Measurements from ENCODE around the gene PDZD4. TPM values are rescaled to one million over a fixed set of nuclear protein-coding genes. Genes with fewer than 3 reads are reported as not detected.
A peak's percentile ranks its signal among the peaks of the same experiment; 100 is the strongest.

PDZD4 gene
- polyA plus RNA-seq, 3 donors, result 0.11 TPM; not detected in 2

GRCh38 chrX:153832728-153833127 lies 2.4 kb upstream of the PDZD4 start:
- DNase-seq, result no peak
- whole genome bisulfite sequencing (ENCODE audit: insufficient coverage), result 94% methylated on average over 7 of the region's 10 CpGs
- Histone ChIP-seq H3K9ac (ENCODE audit: insufficient read depth, low read length, poor library complexity, severe bottlenecking) (no peak overlapping the region), H3K4me3 (replicated peaks in 1 of 3; ENCODE audit: low read depth in 2 of 3, low read length in 3 of 3) (no peak overlapping the region), H3K79me2 (ENCODE audit: insufficient read depth, low read length) (no peaks in the 10 kb centered on the region), H3K36me3 (replicated peaks in 1 of 2; ENCODE audit: control insufficient read depth in 1 of 2, insufficient read depth in 2 of 2, low read length in 2 of 2) (no peaks in the 10 kb centered on the region), H2AFZ (ENCODE audit: insufficient read depth, low read depth, low read length, poor library complexity, severe bottlenecking) (no peak overlapping the region), H3K4me2 (replicated peaks; ENCODE audit: extremely low read depth, low read length, poor library complexity, severe bottlenecking) (no peak overlapping the region), H3K27me3 (ENCODE audit: control insufficient read depth in 2 of 2, insufficient read depth in 2 of 2, low read length in 2 of 2) (peaks cover 30 to 50% of the 10 kb centered on the region in 2 donors), H3K27ac (ENCODE audit: low read depth in 1 of 2, low read length in 2 of 2) (no peak overlapping the region), H4K20me1 (ENCODE audit: insufficient read depth, low read length) (no peaks in the 10 kb centered on the region), H3K9me3 (replicated peaks in 1 of 2; ENCODE audit: control insufficient read depth in 1 of 2, insufficient read depth in 1 of 2, low read length in 2 of 2) (peaks cover 0 to 21% of the 10 kb centered on the region in 2 donors), H3K4me1 (ENCODE audit: control insufficient read depth in 1 of 2, insufficient read depth in 2 of 2, low read length in 2 of 2) (no peaks in the 10 kb centered on the region)
- Mint-ChIP-seq H3K27me3 (ENCODE audit: low read depth in 3 of 3) (peaks cover 38 to 56% (median 54%) of the 10 kb centered on the region in 3 donors), H3K36me3 (no peaks in the 10 kb centered on the region), H3K4me1 (no peaks in the 10 kb centered on the region), H3K27ac (no peak overlapping the region), H3K9me3 (peaks cover 0 to 28% (median 19%) of the 10 kb centered on the region in 7 donors), H3K4me3 (peak overlapping the region in 1 of 2 donors; percentile 49)
- TF ChIP-seq CTCF (IDR thresholded peaks at IDR 0.05), result no peak
- intact Hi-C loops (cut with micrococcal nuclease), result no loop called here

- intact Hi-C loops (cut with micrococcal nuclease), result no loop called here
- Mint-ChIP-seq H3K4me1 (no peaks in the 10 kb centered on the region), H3K27me3 (ENCODE audit: low read depth in 3 of 3) (peaks cover 48 to 65% (median 62%) of the 10 kb centered on the region in 3 donors), H3K36me3 (no peaks in the 10 kb centered on the region), H3K27ac (no peak overlapping the region), H3K4me3 (peak overlapping the region in 1 of 2 donors; percentile 78), H3K9me3 (peaks cover 0 to 28% (median 20%) of the 10 kb centered on the region in 7 donors)
- TF ChIP-seq CTCF (IDR thresholded peaks at IDR 0.05), result no peak
- H3K27me3 ChIP-seq (ENCODE audit: control insufficient read depth in 2 of 2, insufficient read depth in 2 of 2, low read length in 2 of 2), result peaks cover 40 to 61% of the 10 kb centered on the region in 2 donors
- H3K4me1 ChIP-seq (ENCODE audit: control insufficient read depth in 1 of 2, insufficient read depth in 2 of 2, low read length in 2 of 2), result no peaks in the 10 kb centered on the region
- H4K20me1 ChIP-seq (ENCODE audit: insufficient read depth, low read length), result no peaks in the 10 kb centered on the region
- H3K79me2 ChIP-seq (ENCODE audit: insufficient read depth, low read length), result no peaks in the 10 kb centered on the region
- DNase-seq, result no peak
- no peak overlapping the region for H3K4me3 ChIP-seq (replicated peaks in 1 of 3; ENCODE audit: low read depth in 2 of 3, low read length in 3 of 3)
- H3K9ac ChIP-seq (ENCODE audit: insufficient read depth, low read length, poor library complexity, severe bottlenecking), result no peak overlapping the region
- no peak overlapping the region for H2AFZ ChIP-seq (ENCODE audit: insufficient read depth, low read depth, low read length, poor library complexity, severe bottlenecking)
- H3K9me3 ChIP-seq (replicated peaks in 1 of 2; ENCODE audit: control insufficient read depth in 1 of 2, insufficient read depth in 1 of 2, low read length in 2 of 2), result peaks cover 0 to 21% of the 10 kb centered on the region in 2 donors
- H3K4me2 ChIP-seq (replicated peaks; ENCODE audit: extremely low read depth, low read length, poor library complexity, severe bottlenecking), result no peak overlapping the region
- no peak overlapping the region for H3K27ac ChIP-seq (ENCODE audit: low read depth in 1 of 2, low read length in 2 of 2)
- H3K36me3 ChIP-seq (replicated peaks in 1 of 2; ENCODE audit: control insufficient read depth in 1 of 2, insufficient read depth in 2 of 2, low read length in 2 of 2), result no peaks in the 10 kb centered on the region
- WGBS (ENCODE audit: insufficient coverage), result 74% methylated on average over 3 of the region's 23 CpGs
Observed at GRCh38 chrX:153831429-153832150, 1.2 kb upstream of the PDZD4 start.
